NCI-H345 (cell line): ENCODE results near the gene TCAF1.
"Not testable (repeated sequence)": the region's sequence is repeated elsewhere in the genome, so short reads cannot be mapped to it uniquely, and the experiment has no call there.

Experiments
- DNase-seq: peaks from one replicate; lab custom pipeline; 2025; lab: John Stamatoyannopoulos, UW

Gene TCAF1

GRCh38 chr7:143850682-143851081, 51.3 kb downstream of the TCAF1 start:
- no peak for DNase-seq

GRCh38 chr7:143849785-143850479, 52.0 kb downstream of the TCAF1 start:
- no peak for DNase-seq

GRCh38 chr7:143848192-143848591, 53.8 kb downstream of the TCAF1 start:
- DNase-seq, result no peak

- no peak for DNase-seq
These were observed 55.3 kb downstream of the TCAF1 start for GRCh38 chr7:143846692-143847091.

- not testable (repeated sequence) for DNase-seq
These were observed 60.3 kb downstream of the TCAF1 start for GRCh38 chr7:143841696-143842095.

- DNase-seq, result not testable (repeated sequence)
These were observed 61.9 kb downstream of the TCAF1 start for GRCh38 chr7:143840062-143840461.

GRCh38 chr7:143837223-143837622, 64.8 kb downstream of the TCAF1 start:
- DNase-seq, result not testable (repeated sequence)

- peak; percentile 77 for DNase-seq
These were observed 65.4 kb downstream of the TCAF1 start for GRCh38 chr7:143836622-143837021.

- DNase-seq, result not testable (repeated sequence)
These were observed 65.9 kb downstream of the TCAF1 start for GRCh38 chr7:143836088-143836487.

- DNase-seq, result not testable (repeated sequence)
These were observed 75.4 kb downstream of the TCAF1 start for GRCh38 chr7:143826578-143826977.

- DNase-seq, result not testable (repeated sequence)
These were observed 77.5 kb downstream of the TCAF1 start for GRCh38 chr7:143824295-143825135.

- not testable (repeated sequence) for DNase-seq
These were observed 78.2 kb downstream of the TCAF1 start for GRCh38 chr7:143823634-143824294.

GRCh38 chr7:143821392-143822277, 80.3 kb downstream of the TCAF1 start:
- DNase-seq, result not testable (repeated sequence)

- not testable (repeated sequence) for DNase-seq
These were observed 84.1 kb downstream of the TCAF1 start for GRCh38 chr7:143817873-143818272.

- DNase-seq, result not testable (repeated sequence)
These were observed 85.4 kb downstream of the TCAF1 start for GRCh38 chr7:143816471-143817133.

GRCh38 chr7:143810639-143811038, 91.3 kb downstream of the TCAF1 start:
- DNase-seq, result not testable (repeated sequence)

- DNase-seq, result not testable (repeated sequence)
These were observed 95.3 kb downstream of the TCAF1 start for GRCh38 chr7:143806664-143807071.
